Inferior parietal cortex (tissue), 1 donor: ENCODE results near the gene OLFM2.

Experiments used
- DNase-seq: peaks from one replicate; pipeline ENCODE4 v3.0.0-alpha.2; 2016; ENCODE audit errors: extremely low spot score

OLFM2 gene

GRCh38 chr19:9909251-9909650 lies 27.1 kb downstream of the OLFM2 start:
- no peak for DNase-seq

- DNase-seq: no peak
Measured at GRCh38 chr19:9906475-9907087, 29.7 kb downstream of the OLFM2 start.

- DNase-seq: no peak
Measured at GRCh38 chr19:9903336-9903735, 33.0 kb downstream of the OLFM2 start.

- no peak for DNase-seq
Measured at GRCh38 chr19:9901642-9902041, 34.7 kb downstream of the OLFM2 start.

- no peak for DNase-seq
Measured at GRCh38 chr19:9901020-9901419, 35.3 kb downstream of the OLFM2 start.

- no peak for DNase-seq
Measured at GRCh38 chr19:9891609-9892373, 44.5 kb downstream of the OLFM2 start.

GRCh38 chr19:9885077-9885552 lies 51.2 kb downstream of the OLFM2 start:
- DNase-seq: peak; percentile 63

GRCh38 chr19:9883764-9884163 lies 52.6 kb downstream of the OLFM2 start:
- no peak for DNase-seq

GRCh38 chr19:9883231-9883758 lies 53.0 kb downstream of the OLFM2 start:
- DNase-seq: no peak

- no peak for DNase-seq
Measured at GRCh38 chr19:9881720-9882119, 54.6 kb downstream of the OLFM2 start.

GRCh38 chr19:9878511-9879196 lies 57.7 kb downstream of the OLFM2 start:
- DNase-seq: no peak

- no peak for DNase-seq
Measured at GRCh38 chr19:9877780-9878510, 58.4 kb downstream of the OLFM2 start.

- DNase-seq: no peak
Measured at GRCh38 chr19:9875796-9876195, 60.5 kb downstream of the OLFM2 start.

- no peak for DNase-seq
Measured at GRCh38 chr19:9875031-9875627, 61.2 kb downstream of the OLFM2 start.

- no peak for DNase-seq
Measured at GRCh38 chr19:9872618-9873242, 63.6 kb downstream of the OLFM2 start.

- no peak for DNase-seq
Measured at GRCh38 chr19:9871626-9872338, 64.5 kb downstream of the OLFM2 start.

GRCh38 chr19:9868983-9869617 lies 67.2 kb downstream of the OLFM2 start:
- DNase-seq: peak; percentile 66

GRCh38 chr19:9865732-9866501 lies 70.4 kb downstream of the OLFM2 start:
- DNase-seq: no peak

- DNase-seq: no peak
Measured at GRCh38 chr19:9863759-9864158, 72.6 kb downstream of the OLFM2 start.
